K562 (cell line): ENCODE measurements around the gene NME4. TPM values are rescaled to one million over a fixed set of nuclear protein-coding genes. Genes with fewer than 3 reads are reported as not detected.
A peak's percentile ranks its signal among the peaks of the same experiment; 100 is the strongest.

Experiments used
- ATAC-seq: fragments of 200-7000 bp; cut with Tn5 transposase; 3 replicates; pipeline ENCODE4 v1.9.1; 2020; ENCODE audit warnings: moderate library complexity
- BruUV-seq: library from RNA; stranded (reverse); fragments of 400-500 nt; replicated peaks from 2 replicates; lab custom pipeline; 2021; lab: Mats Ljungman, UMichigan
- CTCF ChIA-PET: fragments of 300-600 bp; formaldehyde crosslinking; extraction: SDS; loops from one replicate; lab custom pipeline; 2021; ENCODE audit warnings: low intra/inter-chr PET ratio; lab: Yijun Ruan, JAX
- POLR2A ChIA-PET: fragments of 300-600, 350-650 bp; sonication (Branson Sonifier 250); formaldehyde crosslinking; extraction: SDS; loops from one replicate; lab custom pipeline; 2021; ENCODE audit warnings: antibody characterized with exemption, inconsistent platforms; lab: Yijun Ruan, JAX
- DNase-seq, 4 experiments: peaks; one replicate each; pipeline versions ENCODE4 v3.0.0 to v3.0.0-alpha.2; 2011 to 2018; ENCODE audit warnings: low spot score in 3 of 4, mixed read lengths in 3 of 4; ENCODE audit errors: extremely low read depth in 1 of 4
- FAIRE-seq: peaks from 2 replicates; lab custom pipeline; 2011; peaks lifted over from hg19 to GRCh38; lab: Jason Lieb, UNC
- H2AFZ ChIP-seq: 2 replicates; pipeline ENCODE4 v1.6.0; 2011; ENCODE audit warnings: low read depth, low read length, control low read depth, inconsistent platforms
- H3K27ac ChIP-seq: fragments of 200-600 bp; 3 replicates; pipeline ENCODE4 v1.8.0; 2011; ENCODE audit warnings: low read depth, mild to moderate bottlenecking, control low read depth, inconsistent platforms, low read length, moderate library complexity, mixed read lengths; ENCODE audit errors: extremely low read depth
- H3K27me3 ChIP-seq, 2 experiments: fragments of 300-600 bp in 1 of 2; 2 replicates in 1 of 2; 3 replicates in 1 of 2; pipeline versions ENCODE4 v1.6.0 to v1.8.0; 2011; ENCODE audit warnings: inconsistent platforms in 2 of 2, low read length in 2 of 2, mild to moderate bottlenecking in 1 of 2, mixed read lengths in 1 of 2, moderate library complexity in 1 of 2; ENCODE audit not compliant: control insufficient read depth in 2 of 2, insufficient read depth in 2 of 2
- H3K36me3 ChIP-seq: fragments of 300-600 bp; 3 replicates; pipeline ENCODE4 v1.8.0; 2011; ENCODE audit warnings: mild to moderate bottlenecking, low read length, inconsistent platforms; ENCODE audit not compliant: control insufficient read depth, insufficient read depth
- H3K4me1 ChIP-seq, 2 experiments: fragments of 200-600 bp in 1 of 2; replicated peaks in 1 of 2; 2 replicates in 1 of 2; 3 replicates in 1 of 2; pipeline versions ENCODE4 v1.5.1 to v1.8.0; 2011; ENCODE audit warnings: inconsistent platforms in 2 of 2, low read length in 2 of 2, mild to moderate bottlenecking in 1 of 2, mixed read lengths in 1 of 2, moderate library complexity in 1 of 2; ENCODE audit not compliant: control insufficient read depth in 2 of 2, insufficient read depth in 2 of 2
- H3K4me2 ChIP-seq: 2 replicates; pipeline ENCODE4 v1.6.1; 2011; ENCODE audit warnings: low read length, control low read depth, inconsistent platforms, mixed read lengths; ENCODE audit not compliant: insufficient read depth
- H3K4me3 ChIP-seq: fragments of 200-600 bp; sonication (generic), shearing (Covaris generic); 2 replicates; pipeline ENCODE4 v1.5.1; 2016; ENCODE audit warnings: control low read depth, inconsistent platforms
- H3K79me2 ChIP-seq: fragments of 200-600 bp; 3 replicates; pipeline ENCODE4 v1.8.0; 2011; ENCODE audit warnings: low read length, inconsistent platforms; ENCODE audit not compliant: control insufficient read depth, insufficient read depth
- H3K9ac ChIP-seq, 2 experiments: 2 replicates each; pipeline versions ENCODE4 v1.6.0 to v1.6.1; 2011; ENCODE audit warnings: low read depth in 2 of 2, low read length in 2 of 2, control low read depth in 1 of 2, inconsistent platforms in 1 of 2, mild to moderate bottlenecking in 1 of 2, mixed read lengths in 1 of 2; ENCODE audit not compliant: insufficient read depth in 1 of 2
- H3K9me1 ChIP-seq: one replicate; pipeline ENCODE4 v1.6.0; 2011; ENCODE audit warnings: inconsistent platforms, mild to moderate bottlenecking, low read length, moderate library complexity; ENCODE audit not compliant: control insufficient read depth, insufficient read depth
- H3K9me3 ChIP-seq: replicated peaks from 2 replicates; pipeline ENCODE4 v1.5.1; 2011; ENCODE audit warnings: low read depth, low read length, inconsistent platforms; ENCODE audit not compliant: control insufficient read depth, insufficient read depth
- H4K20me1 ChIP-seq: replicated peaks from 2 replicates; pipeline ENCODE4 v1.6.1; 2011; ENCODE audit warnings: low read length, inconsistent platforms, mixed read lengths; ENCODE audit not compliant: control insufficient read depth, insufficient read depth
- ARHGAP35 ChIP-seq: fragments of 450-650 bp; IDR thresholded peaks from 2 replicates; pipeline ENCODE4 v1.6.1; 2018; ENCODE audit not compliant: partially characterized antibody
- CBFA2T2 ChIP-seq: fragments of 450-650 bp; conservative IDR thresholded peaks from 2 replicates; pipeline ENCODE4 v1.6.1; 2017; ENCODE audit warnings: mild to moderate bottlenecking
- CREBBP ChIP-seq: IDR thresholded peaks from one replicate; pipeline ENCODE4 v1.6.1; 2012; ENCODE audit warnings: low read depth, mild to moderate bottlenecking, control low read depth, inconsistent platforms, low read length
- DNMT1 ChIP-seq: fragments of 450-650 bp; IDR thresholded peaks from 2 replicates; pipeline ENCODE4 v1.6.1; 2016; ENCODE audit warnings: antibody characterized with exemption, mild to moderate bottlenecking
- GABPA ChIP-seq: fragments of 200-800 bp; sonication (Bioruptor generic); conservative IDR thresholded peaks from 2 replicates; pipeline ENCODE4 v1.6.1; 2016; ENCODE audit warnings: low read depth, missing genetic modification characterization, missing compliant biosample characterization
- L3MBTL2 ChIP-seq: fragments of 450-650 bp; IDR thresholded peaks from 2 replicates; pipeline ENCODE4 v1.6.1; 2016; ENCODE audit warnings: mild to moderate bottlenecking, moderate library complexity
- TAL1 ChIP-seq: fragments of 450-650 bp; IDR thresholded peaks from 2 replicates; pipeline ENCODE4 v1.6.1; 2016; ENCODE audit warnings: mild to moderate bottlenecking
- TEAD2 ChIP-seq: fragments of 450-650 bp; IDR thresholded peaks from 2 replicates; pipeline ENCODE4 v1.6.1; 2016; ENCODE audit warnings: missing genetic modification characterization, control low read depth, missing compliant biosample characterization
- TRIM24 ChIP-seq, 2 experiments: fragments of 450-650 bp; IDR thresholded peaks; 2 replicates each; pipeline ENCODE4 v1.6.1; 2016
- ZNF253 ChIP-seq: fragments of 250-450 bp; sonication (Bioruptor Pico); conservative IDR thresholded peaks from 2 replicates; pipeline ENCODE4 v1.6.1; 2021; ENCODE audit warnings: mild to moderate bottlenecking
- ZNF282 ChIP-seq: sonication (generic); formaldehyde crosslinking; IDR thresholded peaks from 2 replicates; pipeline ENCODE4 v1.8.1; 2023; ENCODE audit warnings: missing genetic modification reagents
- ZNF444 ChIP-seq: fragments of 250-450 bp; sonication (Bioruptor Pico); IDR thresholded peaks from 2 replicates; pipeline ENCODE4 v1.4.0; 2020; ENCODE audit warnings: mild to moderate bottlenecking, moderate library complexity
- whole genome bisulfite sequencing: fragments of 100-300 bp; shearing (Covaris generic); methylation state at CpG from one replicate; pipeline ENCODE4 v1.1.6; 2016; ENCODE audit warnings: low coverage, mixed read lengths; ENCODE audit not compliant: insufficient coverage; ENCODE audit errors: missing lambda C conversion rate; 5-methylcytosine and 5-hydroxymethylcytosine counted together
- in situ Hi-C: fragments of 300-500 bp; cut with MboI; formaldehyde crosslinking; loops from 4 replicates; pipeline ENCODE4 v1.15.0; 2018; ENCODE audit warnings: inconsistent platforms, mixed read lengths
- intact Hi-C: fragments of 100-400 bp; cut with micrococcal nuclease; formaldehyde crosslinking; loops from 2 replicates; pipeline ENCODE4 v1.14.2; 2022
- polyA plus RNA-seq, 8 experiments: library from polyadenylated mRNA; depleted of rRNA in 4 of 8; stranded (reverse) in 5 of 8; unstranded in 3 of 8; fragments of >200 nt; fragmentation: Nextera tagmentation in 2 of 8; fragmentation: Illumina TruSeq in 1 of 8; extraction: Ambion mirVana in 2 of 8; extraction: Trizol in 1 of 8; gene quantifications; 2 replicates each; pipeline versions ENCODE4 v1.2.1 to v1.2.3, GENCODE V29; 2011 to 2014; ENCODE audit warnings: inconsistent platforms in 1 of 8, missing spikeins in 1 of 8
- total RNA-seq, 7 experiments: library from RNA; depleted of rRNA in 6 of 7; stranded (reverse); fragments of >200 nt in 6 of 7; fragmentation: Illumina TruSeq in 2 of 7; extraction: Trizol in 2 of 7; gene quantifications; 2 replicates each; pipeline versions ENCODE4 v1.2.1 to v1.2.3, GENCODE V29; 2011 to 2021; ENCODE audit warnings: low replicate concordance in 1 of 7
- TF ChIP-seq, protein P1 (sequence below): fragments of 250-450 bp; sonication (Bioruptor Pico); IDR thresholded peaks from 2 replicates; pipeline ENCODE4 v1.5.0; 2022; ENCODE audit warnings: mild to moderate bottlenecking
- TF ChIP-seq, protein P2 (sequence below): conservative IDR thresholded peaks from 2 replicates; pipeline ENCODE4 v1.6.1; 2011; ENCODE audit warnings: low read depth, mild to moderate bottlenecking, low read length; ENCODE audit not compliant: control insufficient read depth
- TF ChIP-seq, protein P3 (sequence below), 2 experiments: fragments of 450-650 bp in 1 of 2; IDR thresholded peaks; 2 replicates each; pipeline ENCODE4 v1.6.1; 2011 to 2017; ENCODE audit warnings: low read depth in 2 of 2, antibody characterized with exemption in 1 of 2, borderline replicate concordance in 1 of 2, low read length in 1 of 2, mild to moderate bottlenecking in 1 of 2, mixed read lengths in 1 of 2; ENCODE audit not compliant: control insufficient read depth in 1 of 2

The NME4 gene
- total and polyA plus RNA-seq, 9 of the 15 experiments (the other 6 are each of a cell fraction or from before 2014, with no cell fraction given): 15.4 to 264 (median 139) TPM

DNA sequence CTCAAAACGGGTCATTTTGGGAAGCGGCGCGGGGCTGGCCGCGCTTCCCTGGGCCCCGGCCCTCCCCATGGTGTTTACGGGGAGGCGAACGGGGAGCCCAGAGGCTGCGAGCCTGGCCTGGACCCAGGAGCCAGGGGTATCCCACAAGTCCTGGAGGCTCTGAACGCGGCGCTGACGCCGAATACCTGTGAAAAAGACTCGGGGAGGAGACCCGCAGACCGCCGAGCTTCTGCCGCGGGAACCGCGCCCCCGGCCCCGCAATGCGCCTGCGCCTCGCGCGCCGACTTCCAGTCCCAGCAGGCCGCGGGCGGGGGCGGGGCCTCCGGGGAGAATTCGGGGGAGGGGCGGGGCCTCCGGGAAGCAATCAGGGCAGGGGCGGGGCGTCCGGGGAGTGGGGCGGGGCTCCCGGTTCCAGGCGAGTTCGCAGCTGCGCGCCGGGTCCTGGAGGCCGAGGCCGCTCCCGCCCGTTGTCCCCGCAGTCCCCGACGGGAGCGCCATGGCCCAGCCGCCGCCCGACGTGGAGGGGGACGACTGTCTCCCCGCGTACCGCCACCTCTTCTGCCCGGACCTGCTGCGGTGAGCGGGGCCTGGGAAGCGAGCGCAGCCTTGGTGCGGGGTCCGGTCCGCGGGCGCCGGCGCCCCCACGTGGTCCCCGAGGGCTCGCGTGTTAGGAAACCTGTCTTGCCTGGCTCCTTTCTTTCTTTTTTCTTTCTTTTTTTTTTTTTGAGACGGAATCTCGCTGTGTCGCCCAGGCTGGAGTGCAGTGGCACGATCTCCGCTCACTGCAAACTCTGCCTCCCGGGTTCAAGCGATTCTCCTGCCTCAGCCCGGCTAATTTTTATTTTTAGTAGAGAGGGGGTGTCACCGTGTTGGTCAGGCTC lies 4.7 kb downstream of the NME4 start, which contains the start of gene DECR2:
TSS of gene DECR2 (plus strand) at position 418 of the 881 bp plus-strand sequence. CDS start at position 497, 79 bp downstream.
- under 1% methylated on average over 24 of the region's 91 CpGs for WGBS
- Histone ChIP-seq H3K4me2 (peak within 1 kb of the TSS; percentile 74), H3K4me1 (peaks cover 44 to 72% of the 10 kb centered on the region in 2 experiments), H3K9me1 (no peaks in the 10 kb centered on the region), H3K4me3 (peak within 1 kb of the TSS; percentile 56), H3K9me3 (no peaks in the 10 kb centered on the region), H3K79me2 (peaks cover 49% of the 10 kb centered on the region), H3K27ac (peak within 1 kb of the TSS; percentile 84), H3K9ac (peak within 1 kb of the TSS; percentile 78 to 97), H4K20me1 (no peaks in the 10 kb centered on the region), H3K36me3 (peaks cover 24% of the 10 kb centered on the region), H3K27me3 (no peaks in the 10 kb centered on the region), H2AFZ (peak within 1 kb of the TSS; percentile 92)
- in situ Hi-C loops (no loop called here), intact Hi-C loops (no loop called here)
- DNase-seq: peak; percentile 93 to 97 (median 94)
- FAIRE-seq: peak; percentile 32
- ChIA-PET CTCF (no interaction called here), POLR2A (interaction anchor here (0.5 to 2.4 kb wide), 9 partner anchors 12 to 278 kb away, joined by 3 to 7 read pairs (median 3); partner anchors contain the start of genes MRPL28 and STUB1)
- ATAC-seq: peak; percentile 80
- no TSS peak for BruUV-seq
- TF ChIP-seq TEAD2 (tag): no peak
- TF ChIP-seq, protein P1, sequence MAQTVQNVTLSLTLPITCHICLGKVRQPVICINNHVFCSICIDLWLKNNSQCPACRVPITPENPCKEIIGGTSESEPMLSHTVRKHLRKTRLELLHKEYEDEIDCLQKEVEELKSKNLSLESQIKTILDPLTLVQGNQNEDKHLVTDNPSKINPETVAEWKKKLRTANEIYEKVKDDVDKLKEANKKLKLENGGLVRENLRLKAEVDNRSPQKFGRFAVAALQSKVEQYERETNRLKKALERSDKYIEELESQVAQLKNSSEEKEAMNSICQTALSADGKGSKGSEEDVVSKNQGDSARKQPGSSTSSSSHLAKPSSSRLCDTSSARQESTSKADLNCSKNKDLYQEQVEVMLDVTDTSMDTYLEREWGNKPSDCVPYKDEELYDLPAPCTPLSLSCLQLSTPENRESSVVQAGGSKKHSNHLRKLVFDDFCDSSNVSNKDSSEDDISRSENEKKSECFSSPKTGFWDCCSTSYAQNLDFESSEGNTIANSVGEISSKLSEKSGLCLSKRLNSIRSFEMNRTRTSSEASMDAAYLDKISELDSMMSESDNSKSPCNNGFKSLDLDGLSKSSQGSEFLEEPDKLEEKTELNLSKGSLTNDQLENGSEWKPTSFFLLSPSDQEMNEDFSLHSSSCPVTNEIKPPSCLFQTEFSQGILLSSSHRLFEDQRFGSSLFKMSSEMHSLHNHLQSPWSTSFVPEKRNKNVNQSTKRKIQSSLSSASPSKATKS: 0 out of 2 replicates have a peak, but pooled peaks have one; percentile 38
- TF ChIP-seq, protein P2, sequence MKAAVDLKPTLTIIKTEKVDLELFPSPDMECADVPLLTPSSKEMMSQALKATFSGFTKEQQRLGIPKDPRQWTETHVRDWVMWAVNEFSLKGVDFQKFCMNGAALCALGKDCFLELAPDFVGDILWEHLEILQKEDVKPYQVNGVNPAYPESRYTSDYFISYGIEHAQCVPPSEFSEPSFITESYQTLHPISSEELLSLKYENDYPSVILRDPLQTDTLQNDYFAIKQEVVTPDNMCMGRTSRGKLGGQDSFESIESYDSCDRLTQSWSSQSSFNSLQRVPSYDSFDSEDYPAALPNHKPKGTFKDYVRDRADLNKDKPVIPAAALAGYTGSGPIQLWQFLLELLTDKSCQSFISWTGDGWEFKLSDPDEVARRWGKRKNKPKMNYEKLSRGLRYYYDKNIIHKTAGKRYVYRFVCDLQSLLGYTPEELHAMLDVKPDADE: peak; percentile 43; the same call in 1 of the 2 replicates
- no peak; the same call in 1 of the 2 replicates for TF ChIP-seq ZNF444
- TF ChIP-seq CBFA2T2: 0 out of 2 replicates have a peak, but pooled peaks have one; percentile 4
- no peak for TF ChIP-seq ARHGAP35
- no peak for TF ChIP-seq DNMT1
- TF ChIP-seq CREBBP: no peak
- TF ChIP-seq L3MBTL2: peak; percentile 78
- TF ChIP-seq, protein P3, sequence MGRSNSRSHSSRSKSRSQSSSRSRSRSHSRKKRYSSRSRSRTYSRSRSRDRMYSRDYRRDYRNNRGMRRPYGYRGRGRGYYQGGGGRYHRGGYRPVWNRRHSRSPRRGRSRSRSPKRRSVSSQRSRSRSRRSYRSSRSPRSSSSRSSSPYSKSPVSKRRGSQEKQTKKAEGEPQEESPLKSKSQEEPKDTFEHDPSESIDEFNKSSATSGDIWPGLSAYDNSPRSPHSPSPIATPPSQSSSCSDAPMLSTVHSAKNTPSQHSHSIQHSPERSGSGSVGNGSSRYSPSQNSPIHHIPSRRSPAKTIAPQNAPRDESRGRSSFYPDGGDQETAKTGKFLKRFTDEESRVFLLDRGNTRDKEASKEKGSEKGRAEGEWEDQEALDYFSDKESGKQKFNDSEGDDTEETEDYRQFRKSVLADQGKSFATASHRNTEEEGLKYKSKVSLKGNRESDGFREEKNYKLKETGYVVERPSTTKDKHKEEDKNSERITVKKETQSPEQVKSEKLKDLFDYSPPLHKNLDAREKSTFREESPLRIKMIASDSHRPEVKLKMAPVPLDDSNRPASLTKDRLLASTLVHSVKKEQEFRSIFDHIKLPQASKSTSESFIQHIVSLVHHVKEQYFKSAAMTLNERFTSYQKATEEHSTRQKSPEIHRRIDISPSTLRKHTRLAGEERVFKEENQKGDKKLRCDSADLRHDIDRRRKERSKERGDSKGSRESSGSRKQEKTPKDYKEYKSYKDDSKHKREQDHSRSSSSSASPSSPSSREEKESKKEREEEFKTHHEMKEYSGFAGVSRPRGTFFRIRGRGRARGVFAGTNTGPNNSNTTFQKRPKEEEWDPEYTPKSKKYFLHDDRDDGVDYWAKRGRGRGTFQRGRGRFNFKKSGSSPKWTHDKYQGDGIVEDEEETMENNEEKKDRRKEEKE (IDR thresholded peaks at IDR 0.05; ENCODE audit: borderline replicate concordance in 1 of 2, control insufficient read depth in 1 of 2, low read depth in 2 of 2, low read length in 1 of 2): no peak
- no peak; the same call in 1 of the 2 replicates for TF ChIP-seq ZNF253 (CRISPR knock-in tag)
- TF ChIP-seq TAL1: no peak
- TF ChIP-seq GABPA (tag): peak; percentile 36; the same call in 1 of the 2 replicates
- peak in 1 of 2 experiments; percentile 78; a peak in 2 of 4 replicates for TF ChIP-seq TRIM24 (IDR thresholded peaks at IDR 0.05)
- 0 out of 2 replicates have a peak, but pooled peaks have one; percentile 64 for TF ChIP-seq ZNF282 (CRISPR knock-in tag)
